NT2/D1 (cell line): ENCODE results near the gene ZNF496.

Source experiments
- YY1 ChIP-seq: IDR thresholded peaks from 2 replicates; pipeline ENCODE4 v1.6.1; 2011; ENCODE audit not compliant: insufficient read length, insufficient read depth
- ZNF274 ChIP-seq: IDR thresholded peaks from 2 replicates; pipeline ENCODE4 v1.6.1; 2011; ENCODE audit warnings: mild to moderate bottlenecking, low read depth, low read length

- TF ChIP-seq YY1 (no peak), ZNF274 (no peak)
These were observed 63.1 kb downstream of the ZNF496 start for GRCh38 chr1:247268390-247269045.
